Gastrocnemius medialis (tissue), 4 donors: ENCODE measurements around the gene THRB.

Source experiments
- CTCF ChIP-seq, 5 experiments: fragments of 450-650 bp in 3 of 5; fragments of 200-600 bp in 2 of 5; sonication (generic) in 2 of 5; IDR thresholded peaks in 4 of 5; conservative IDR thresholded peaks in 1 of 5; 1 replicate in 4 of 5; 2 replicates in 1 of 5; pipeline ENCODE4 v1.5.1; 2016 to 2019; ENCODE audit warnings: antibody characterized with exemption in 5 of 5, mild to moderate bottlenecking in 3 of 5, moderate library complexity in 3 of 5
- POLR2A ChIP-seq, 2 donors: fragments of 450-650 bp; IDR thresholded peaks; one replicate each; pipeline ENCODE4 v1.6.1; 2017; ENCODE audit warnings: antibody characterized with exemption in 2 of 2, mild to moderate bottlenecking in 2 of 2, moderate library complexity in 2 of 2

GRCh38 chr3:24451461-24452099, 43.1 kb downstream of the THRB start:
- TF ChIP-seq CTCF (IDR thresholded peaks at IDR 0.05 in 4 of 5, conservative IDR thresholded peaks at IDR 0.05 in 1 of 5) = no peak
- no peak for TF ChIP-seq POLR2A (IDR thresholded peaks at IDR 0.05)
